Measurements from ENCODE around the gene TSTD1. TPM values are rescaled to one million over a fixed set of nuclear protein-coding genes. Genes with fewer than 3 reads are reported as not detected.

Gene TSTD1
- total RNA-seq, 4 donors from 2014 or later: 33.0 to 152 (median 78.8) TPM

DNA sequence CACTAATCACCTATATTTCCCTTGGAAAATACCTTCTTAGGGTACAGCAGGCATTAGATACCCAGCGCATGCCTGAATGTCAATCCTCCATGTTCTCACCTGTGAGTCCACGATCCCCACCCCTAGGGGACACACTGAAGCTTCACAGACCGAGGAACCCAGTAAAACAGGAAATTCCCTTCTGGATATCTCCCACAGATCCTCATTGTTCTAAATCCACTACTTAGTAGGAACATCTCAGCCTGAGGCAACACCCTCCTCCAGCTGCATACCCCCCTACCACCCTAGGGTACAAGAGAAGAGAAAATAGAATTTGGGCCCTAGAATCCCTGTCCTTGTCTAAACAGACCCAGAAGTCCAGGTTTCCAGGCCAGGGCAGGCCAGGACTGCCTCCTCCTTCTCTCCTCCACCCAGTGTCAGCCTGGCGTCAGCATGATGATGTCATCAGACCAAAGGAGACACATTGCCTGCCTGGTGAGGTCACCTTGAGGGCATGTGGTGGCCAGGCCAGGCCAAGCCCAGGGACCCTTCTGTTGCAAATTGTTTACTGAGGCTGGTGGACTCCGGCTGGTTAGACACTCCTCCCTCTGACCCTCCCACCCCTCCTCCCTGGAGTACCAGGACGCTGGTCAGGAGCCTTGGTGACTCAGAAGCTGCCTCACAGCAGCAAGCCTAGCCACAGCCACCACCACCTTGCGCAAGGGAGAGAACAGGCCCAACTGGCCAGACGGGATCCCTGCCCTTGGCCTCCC is 44.4 kb upstream of the TSTD1 start:
- H3K27ac ChIP-seq: peak overlapping the region in 1 of 4 donors; percentile 68
- no peak overlapping the region for H3K4me3 ChIP-seq
- peaks cover 0 to 14% (median 0%) of the 10 kb centered on the region in 4 donors for H3K4me1 ChIP-seq
- peak in 2 of 3 donors; percentile 80 to 87 for DNase-seq
- no peaks in the 10 kb centered on the region for H3K27me3 ChIP-seq
- no peaks in the 10 kb centered on the region for H3K36me3 ChIP-seq
- TF ChIP-seq, protein P1, sequence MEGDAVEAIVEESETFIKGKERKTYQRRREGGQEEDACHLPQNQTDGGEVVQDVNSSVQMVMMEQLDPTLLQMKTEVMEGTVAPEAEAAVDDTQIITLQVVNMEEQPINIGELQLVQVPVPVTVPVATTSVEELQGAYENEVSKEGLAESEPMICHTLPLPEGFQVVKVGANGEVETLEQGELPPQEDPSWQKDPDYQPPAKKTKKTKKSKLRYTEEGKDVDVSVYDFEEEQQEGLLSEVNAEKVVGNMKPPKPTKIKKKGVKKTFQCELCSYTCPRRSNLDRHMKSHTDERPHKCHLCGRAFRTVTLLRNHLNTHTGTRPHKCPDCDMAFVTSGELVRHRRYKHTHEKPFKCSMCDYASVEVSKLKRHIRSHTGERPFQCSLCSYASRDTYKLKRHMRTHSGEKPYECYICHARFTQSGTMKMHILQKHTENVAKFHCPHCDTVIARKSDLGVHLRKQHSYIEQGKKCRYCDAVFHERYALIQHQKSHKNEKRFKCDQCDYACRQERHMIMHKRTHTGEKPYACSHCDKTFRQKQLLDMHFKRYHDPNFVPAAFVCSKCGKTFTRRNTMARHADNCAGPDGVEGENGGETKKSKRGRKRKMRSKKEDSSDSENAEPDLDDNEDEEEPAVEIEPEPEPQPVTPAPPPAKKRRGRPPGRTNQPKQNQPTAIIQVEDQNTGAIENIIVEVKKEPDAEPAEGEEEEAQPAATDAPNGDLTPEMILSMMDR (IDR thresholded peaks at IDR 0.05): no peak
- no peak for TF ChIP-seq POLR2A (IDR thresholded peaks at IDR 0.05)
- H3K9me3 ChIP-seq: no peaks in the 10 kb centered on the region

DNA sequence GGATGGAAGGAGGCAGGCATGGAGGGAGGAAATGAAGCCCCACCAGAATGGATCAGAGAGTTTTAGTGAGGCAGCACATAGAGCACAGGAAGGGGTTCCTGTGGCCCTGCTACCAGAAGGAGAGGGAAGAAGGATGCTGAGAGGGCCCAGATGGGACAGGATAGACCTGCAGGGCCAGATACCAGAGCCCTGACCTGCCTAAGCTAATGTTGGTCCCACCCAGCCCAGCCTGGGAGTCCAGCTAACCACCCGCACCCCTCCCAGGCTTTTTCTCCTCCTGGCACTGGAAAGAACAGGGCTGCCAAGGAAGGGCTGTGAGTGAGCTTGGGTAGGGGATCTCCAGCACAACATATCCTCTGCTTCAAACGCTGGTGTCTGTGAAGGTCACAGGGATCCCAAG is 43.7 kb upstream of the TSTD1 start:
- H3K4me3 ChIP-seq: no peak overlapping the region
- H3K27ac ChIP-seq: peak overlapping the region in 1 of 4 donors; percentile 68

DNA sequence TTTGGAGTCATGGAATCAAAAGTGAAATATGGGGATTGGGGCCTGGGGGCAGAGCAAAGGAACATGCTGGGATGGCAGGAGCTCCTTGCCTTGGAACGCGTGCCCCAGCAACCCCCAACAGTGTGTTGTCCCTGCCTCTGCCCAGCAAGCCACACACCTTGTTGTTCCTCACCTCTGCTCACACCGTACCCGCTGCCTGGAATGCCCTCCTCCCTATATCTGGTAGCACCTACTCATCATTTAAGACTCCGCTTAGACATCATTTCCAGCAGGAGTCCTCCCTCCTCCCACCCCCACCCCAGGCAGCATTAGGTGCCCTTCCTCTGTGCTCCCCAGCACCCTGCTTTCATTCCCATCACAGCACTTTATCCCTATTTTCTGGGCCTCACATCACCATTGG is 42.8 kb upstream of the TSTD1 start:
- TF ChIP-seq POLR2A (IDR thresholded peaks at IDR 0.05): no peak
- Histone ChIP-seq H3K4me3 (no peak overlapping the region), H3K27me3 (no peaks in the 10 kb centered on the region), H3K4me1 (peaks cover 0 to 10% (median 0%) of the 10 kb centered on the region in 4 donors), H3K9me3 (no peaks in the 10 kb centered on the region), H3K27ac (no peak overlapping the region), H3K36me3 (no peaks in the 10 kb centered on the region)
- DNase-seq: no peak

More for the DNA sequence above, 43.7 kb upstream of the TSTD1 start:
- DNase-seq: no peak
- Histone ChIP-seq H3K36me3 (no peaks in the 10 kb centered on the region), H3K4me1 (peaks cover 0 to 14% (median 0%) of the 10 kb centered on the region in 4 donors), H3K27me3 (no peaks in the 10 kb centered on the region), H3K9me3 (no peaks in the 10 kb centered on the region)
- TF ChIP-seq POLR2A (IDR thresholded peaks at IDR 0.05): no peak
- TF ChIP-seq, protein P1 (IDR thresholded peaks at IDR 0.05): no peak

DNA sequence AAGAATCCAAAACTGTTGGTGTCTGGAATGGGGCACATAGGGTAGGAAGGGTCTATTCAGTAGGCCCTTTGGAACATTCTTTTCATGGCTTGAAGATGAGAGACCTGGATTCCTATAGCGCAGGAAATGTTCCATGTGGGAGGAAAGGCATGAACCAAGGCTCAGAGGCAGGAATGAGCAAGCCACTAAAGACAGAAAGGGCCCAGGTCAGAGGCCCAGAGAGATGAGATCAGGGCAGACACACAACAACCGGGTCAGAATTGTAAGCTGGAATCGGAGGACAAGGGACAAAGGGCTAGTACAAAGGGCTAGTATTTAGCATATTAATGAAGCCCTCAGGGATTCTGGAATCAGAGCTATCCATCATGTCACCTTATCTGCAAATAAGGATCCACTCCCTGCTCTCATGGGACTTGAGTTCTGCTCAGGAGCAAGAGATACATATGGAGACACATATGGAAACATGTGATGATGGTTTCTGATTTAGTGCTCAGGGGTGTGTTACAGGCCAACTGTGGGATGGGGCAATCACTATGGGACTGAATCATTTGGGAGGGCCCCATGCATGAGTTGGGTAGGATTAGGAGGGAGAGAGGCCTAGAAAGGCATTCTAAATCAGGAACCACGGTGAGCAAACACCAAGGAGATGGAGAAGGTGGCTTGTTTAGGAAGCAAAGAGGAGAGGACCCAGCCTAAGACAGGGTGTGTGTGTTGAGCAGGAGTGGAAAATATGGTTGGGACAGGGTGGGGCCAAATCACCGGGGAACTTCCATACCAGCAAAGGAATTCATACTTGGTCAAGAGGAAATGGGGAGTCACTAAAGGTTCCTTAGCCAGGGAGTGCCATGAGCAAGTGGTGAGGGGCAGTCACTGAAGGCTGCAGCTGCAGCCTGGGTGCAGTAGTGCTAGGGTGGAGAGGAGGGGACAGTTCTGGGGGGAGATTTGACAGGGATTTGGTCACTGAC is 42.0 kb upstream of the TSTD1 start:
- no peak overlapping the region for H3K27ac ChIP-seq
- TF ChIP-seq, protein P1 (IDR thresholded peaks at IDR 0.05): no peak
- TF ChIP-seq POLR2A (IDR thresholded peaks at IDR 0.05): no peak
- no peak for DNase-seq

DNA sequence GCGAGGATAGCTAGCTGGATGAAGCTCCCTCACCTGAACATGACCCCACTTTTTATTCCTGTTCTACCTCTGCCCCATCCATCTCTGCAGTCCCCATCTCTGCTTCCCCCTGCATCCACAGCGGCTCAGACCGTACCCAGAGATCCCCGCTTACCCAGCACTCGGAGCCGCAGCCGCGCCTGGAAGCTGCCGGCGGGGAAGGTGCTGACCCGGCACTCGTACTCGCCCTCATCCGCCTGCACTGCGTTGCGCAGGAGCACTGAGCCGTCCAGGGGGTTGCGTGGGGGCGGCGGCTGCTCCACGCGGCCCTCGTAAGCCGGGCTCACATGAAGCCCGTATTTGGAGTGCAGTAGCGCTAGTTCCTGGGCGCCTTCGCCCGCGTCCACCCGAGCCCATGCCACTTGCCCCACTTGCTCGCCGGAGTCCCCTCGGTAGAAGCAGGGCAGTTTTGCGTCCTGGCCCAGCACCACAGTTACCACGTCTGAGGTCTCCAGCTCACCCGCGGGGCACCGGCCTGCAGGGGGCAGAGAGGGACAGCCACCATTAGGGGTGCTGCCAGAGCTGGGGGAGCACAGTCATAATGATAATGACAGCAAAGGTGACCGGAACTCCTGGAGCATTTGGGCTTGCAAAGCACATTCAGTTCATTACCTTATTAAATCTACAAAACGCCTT is 40.8 kb upstream of the TSTD1 start:
- no peak for DNase-seq
- no peaks in the 10 kb centered on the region for H3K27me3 ChIP-seq
- H3K27ac ChIP-seq: no peak overlapping the region
- no peak overlapping the region for H3K4me3 ChIP-seq
- H3K36me3 ChIP-seq: no peaks in the 10 kb centered on the region
- H3K9me3 ChIP-seq: no peaks in the 10 kb centered on the region
- peaks cover 0 to 6% (median 0%) of the 10 kb centered on the region in 4 donors for H3K4me1 ChIP-seq
- TF ChIP-seq, protein P1 (IDR thresholded peaks at IDR 0.05): no peak

More for the DNA sequence above, 42.0 kb upstream of the TSTD1 start:
- H3K4me1 ChIP-seq: peaks cover 0 to 6% (median 0%) of the 10 kb centered on the region in 4 donors
- H3K4me3 ChIP-seq: no peak overlapping the region
- no peaks in the 10 kb centered on the region for H3K9me3 ChIP-seq
- no peaks in the 10 kb centered on the region for H3K36me3 ChIP-seq
- no peaks in the 10 kb centered on the region for H3K27me3 ChIP-seq

Data from Peyer's patch (tissue), 4 donors.